Activated CD4-positive, alpha-beta T cell treated with anti-CD3 and anti-CD28 coated beads, Interleukin-2, amount 50 U/mL, for 1 hour (primary cell): Measurements from ENCODE around the gene AKIRIN2.
"Not testable (repeated sequence)": the region's sequence is repeated elsewhere in the genome, so short reads cannot be mapped to it uniquely, and the experiment has no call there.

Source experiments
- DNase-seq: peaks from one replicate; pipeline ENCODE4 v3.0.0-alpha.2; 2020

Gene AKIRIN2

GRCh38 chr6:87686636-87687205, 15.3 kb downstream of the AKIRIN2 start:
- DNase-seq, result not testable (repeated sequence)

GRCh38 chr6:87684895-87685654, 17.0 kb downstream of the AKIRIN2 start:
- no peak for DNase-seq

GRCh38 chr6:87683890-87684289, 18.1 kb downstream of the AKIRIN2 start:
- DNase-seq, result no peak

DNA sequence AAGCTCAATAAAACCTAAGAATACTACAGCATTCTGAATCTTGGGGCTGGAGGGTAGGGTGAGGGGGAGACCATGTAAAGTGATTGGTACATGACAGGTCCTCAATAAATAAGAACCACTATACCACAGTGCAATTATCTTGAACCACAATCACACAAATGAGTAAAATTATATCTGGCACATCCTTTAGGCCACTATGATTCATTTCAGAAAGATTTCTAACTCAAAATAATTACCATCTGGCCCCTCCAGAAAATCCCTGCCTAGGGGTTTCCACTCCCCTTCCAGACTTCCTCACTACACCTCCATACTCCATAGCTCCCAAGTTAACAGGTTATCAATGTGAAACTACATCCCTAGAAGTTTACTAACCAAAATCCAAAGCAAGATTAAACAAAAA, 19.7 kb downstream of the AKIRIN2 start:
- no peak for DNase-seq

GRCh38 chr6:87675004-87675681, 26.9 kb downstream of the AKIRIN2 start:
- DNase-seq, result no peak

DNA sequence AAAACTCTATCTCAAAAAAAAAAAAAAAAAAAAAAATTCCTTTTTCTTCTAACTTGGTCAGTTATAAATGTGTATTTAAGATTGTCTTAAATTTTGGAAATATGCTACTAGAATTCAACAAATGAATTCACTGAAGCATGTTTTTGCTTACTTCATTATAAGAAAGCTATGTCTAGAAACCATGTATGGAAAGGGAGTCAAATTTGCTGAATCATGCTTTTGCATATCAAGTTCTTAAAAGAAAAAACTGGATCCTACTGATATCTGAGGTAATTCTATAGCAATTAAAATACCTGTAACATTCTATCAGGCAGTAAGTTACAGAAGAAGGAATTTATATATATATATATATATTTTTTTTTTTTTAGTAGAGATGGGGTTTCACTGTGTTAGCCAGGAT, 27.7 kb downstream of the AKIRIN2 start:
- DNase-seq, result no peak

- no peak for DNase-seq
Measured at GRCh38 chr6:87673237-87673636, 28.8 kb downstream of the AKIRIN2 start.

DNA sequence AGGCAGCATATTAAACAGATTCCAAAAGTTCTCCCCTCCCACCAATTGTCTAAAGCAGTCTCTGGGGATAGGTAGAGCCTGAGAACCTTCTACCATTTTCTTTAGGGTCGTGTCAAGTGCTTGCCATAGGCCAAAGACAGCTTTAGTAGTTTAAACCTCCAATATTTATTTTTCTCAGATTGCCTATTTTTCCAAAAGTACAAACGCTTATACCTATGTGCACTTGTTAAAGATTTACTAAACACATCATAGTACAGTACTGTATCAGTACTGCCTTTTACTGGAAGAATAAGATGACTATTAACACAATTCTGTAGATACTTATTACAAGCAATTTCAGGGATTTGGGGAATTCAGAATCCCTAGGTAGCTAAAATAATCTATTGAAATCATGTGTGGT, 29.4 kb downstream of the AKIRIN2 start:
- DNase-seq, result no peak

- no peak for DNase-seq
Measured at GRCh38 chr6:87671555-87672029, 30.4 kb downstream of the AKIRIN2 start.

- DNase-seq, result no peak
Measured at GRCh38 chr6:87670707-87671106, 31.3 kb downstream of the AKIRIN2 start.

DNA sequence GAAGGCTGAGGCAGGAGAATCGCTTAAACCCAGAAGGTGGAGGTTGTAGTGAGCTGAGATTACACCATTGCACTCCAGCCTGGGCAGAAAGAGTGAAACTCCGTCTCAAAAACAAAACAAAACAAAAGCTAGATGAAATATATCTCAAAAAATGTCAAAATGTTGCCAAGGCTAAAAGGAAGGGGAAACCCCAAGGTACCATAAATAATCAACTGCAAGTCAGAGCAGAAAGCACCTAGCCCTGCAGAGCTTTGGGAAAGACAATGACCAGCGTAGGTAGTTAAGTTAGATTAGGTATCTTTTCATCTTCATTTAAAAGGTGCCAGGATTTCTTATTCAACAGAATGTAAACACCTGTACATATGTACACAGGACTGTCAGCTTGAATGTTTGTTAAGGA, 33.0 kb downstream of the AKIRIN2 start:
- no peak for DNase-seq

DNA sequence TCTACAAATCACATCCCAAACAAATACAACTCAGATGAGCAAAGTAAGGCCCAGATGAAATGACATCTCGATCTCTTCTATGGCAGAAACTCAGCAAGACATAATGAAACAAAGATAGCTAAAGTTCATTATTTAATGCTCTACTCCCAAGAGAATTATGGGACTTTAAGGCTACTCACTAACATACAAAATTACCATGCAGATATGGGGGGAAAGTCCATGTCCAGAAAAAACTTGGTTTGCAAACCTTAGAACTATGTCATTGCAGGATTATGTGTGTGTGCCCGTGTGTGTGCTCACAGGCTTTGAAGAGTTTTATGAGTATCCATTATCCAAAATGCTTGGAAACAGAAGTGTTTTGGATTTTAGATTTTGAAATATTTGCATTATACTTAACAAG, 34.0 kb downstream of the AKIRIN2 start:
- no peak for DNase-seq

- DNase-seq, result no peak
Measured at GRCh38 chr6:87667032-87667431, 35.0 kb downstream of the AKIRIN2 start.

GRCh38 chr6:87664921-87665485, 37.0 kb downstream of the AKIRIN2 start:
- no peak for DNase-seq

- DNase-seq, result no peak
Measured at GRCh38 chr6:87663434-87663833, 38.6 kb downstream of the AKIRIN2 start.

DNA sequence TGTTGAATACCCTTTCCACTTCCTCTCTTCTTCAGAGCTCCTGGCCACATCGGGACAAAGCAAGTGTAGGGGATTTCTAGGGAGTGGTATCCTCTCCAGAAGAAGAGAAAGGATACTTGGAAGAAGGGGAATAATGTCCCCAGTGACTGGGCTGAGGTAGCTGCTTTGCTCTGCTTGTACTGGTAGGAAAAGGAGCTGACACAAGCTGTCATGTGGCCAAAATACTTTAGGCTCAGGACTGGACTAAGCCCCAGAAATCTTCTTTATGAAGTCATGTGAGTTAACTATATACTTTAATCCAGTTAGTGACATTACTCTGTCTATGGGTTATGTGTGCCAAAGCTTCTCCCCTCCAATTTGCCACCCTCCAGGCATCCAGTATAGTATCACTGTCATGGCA, 40.5 kb downstream of the AKIRIN2 start:
- DNase-seq, result no peak

DNA sequence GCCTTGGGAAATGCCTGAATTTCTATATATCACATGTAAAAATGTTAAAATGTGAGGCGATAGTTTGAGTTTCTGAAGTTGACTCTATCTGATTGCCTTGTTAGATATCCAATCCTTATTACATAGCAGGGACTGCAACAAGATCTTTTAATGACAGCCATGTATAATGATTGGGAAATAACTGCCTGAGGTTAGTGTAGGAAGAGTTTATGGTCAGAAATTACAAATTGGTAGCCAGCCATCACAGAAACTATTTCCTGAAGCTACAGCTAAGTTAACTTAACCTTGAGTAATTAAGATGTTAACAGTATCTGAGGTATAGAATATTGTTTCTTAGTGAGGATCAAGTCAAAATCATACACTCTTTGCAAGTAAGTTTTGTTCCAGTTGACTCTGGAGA, 41.0 kb downstream of the AKIRIN2 start:
- DNase-seq, result no peak

DNA sequence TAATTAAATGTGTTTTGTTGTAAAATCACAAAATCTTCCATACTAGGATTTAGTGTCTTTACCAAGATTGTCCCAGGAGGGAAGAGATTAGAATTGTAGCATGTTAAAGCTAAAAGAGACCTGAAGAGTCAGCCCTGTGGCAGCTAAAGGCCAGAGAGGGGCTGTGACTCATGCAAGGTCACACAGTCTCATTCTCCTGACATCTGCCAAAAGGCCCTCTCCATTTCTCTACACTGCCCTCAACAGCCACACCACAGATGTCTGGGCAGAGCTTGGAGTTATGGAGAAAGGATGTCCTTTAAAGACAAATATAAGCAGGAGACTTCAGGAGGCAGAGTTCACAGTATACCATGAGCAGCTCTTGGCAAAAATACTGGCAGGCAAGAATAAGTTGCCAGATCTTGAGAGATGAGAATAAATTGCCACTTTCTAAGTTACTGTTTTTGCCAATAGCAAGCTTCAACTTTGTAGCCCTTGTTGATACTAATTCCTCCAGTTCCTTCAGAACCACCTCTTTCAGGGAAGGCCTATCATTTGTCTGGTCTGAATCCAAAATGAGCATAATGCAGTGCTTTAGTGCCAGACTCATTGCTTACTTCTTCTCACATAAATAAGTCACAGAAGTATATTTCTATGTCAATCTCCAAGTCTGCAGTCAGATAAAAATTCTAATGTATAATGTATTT, 41.7 kb downstream of the AKIRIN2 start:
- no peak for DNase-seq

DNA sequence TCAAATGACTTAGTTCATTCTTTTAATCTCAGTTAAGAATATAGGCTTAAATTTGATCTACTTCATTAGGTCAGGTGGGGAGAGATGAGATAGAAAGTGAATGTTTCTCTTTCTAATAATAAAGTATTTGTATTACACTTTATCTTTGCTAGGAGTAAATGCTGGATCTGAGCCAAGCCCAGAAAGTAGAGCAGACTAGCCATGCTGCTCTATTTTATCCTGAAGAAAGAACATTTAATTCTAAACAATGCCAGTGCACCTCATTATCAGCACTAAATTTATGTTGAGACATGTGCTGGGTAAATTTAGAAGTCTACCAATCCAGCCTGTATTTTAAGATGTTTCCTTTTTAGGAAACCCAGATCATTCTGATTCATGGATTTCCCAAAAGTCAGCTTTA, 43.5 kb downstream of the AKIRIN2 start:
- no peak for DNase-seq

GRCh38 chr6:87656857-87657256, 45.2 kb downstream of the AKIRIN2 start:
- DNase-seq, result no peak

GRCh38 chr6:87655824-87656223, 46.2 kb downstream of the AKIRIN2 start:
- no peak for DNase-seq

GRCh38 chr6:87654875-87655454, 47.1 kb downstream of the AKIRIN2 start:
- no peak for DNase-seq

DNA sequence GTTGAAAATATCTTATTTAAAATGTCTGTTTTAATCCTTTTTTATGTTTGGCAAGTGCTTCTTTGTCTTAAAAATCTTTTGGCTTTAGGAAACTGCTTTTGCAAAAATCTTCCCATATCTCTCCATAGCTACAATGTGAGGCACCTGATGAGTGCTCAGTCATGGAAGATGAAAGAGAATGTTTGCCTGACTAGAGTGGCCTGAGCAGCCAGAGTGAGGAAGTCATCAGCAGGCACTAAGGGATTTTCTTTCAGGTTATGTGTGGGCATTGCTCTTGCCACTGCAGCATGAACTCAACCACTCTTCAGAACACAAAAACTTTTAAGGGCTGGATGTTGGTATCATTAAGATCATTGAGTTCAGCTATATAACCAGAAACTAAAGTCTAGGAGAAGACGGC, 47.9 kb downstream of the AKIRIN2 start:
- no peak for DNase-seq
